BE2C (cell line): ENCODE results near the gene MT1F.

Experiments used
- DNase-seq: peaks from one replicate; pipeline ENCODE4 v3.0.0-alpha.2; 2020
- H3K27me3 ChIP-seq: fragments of 250-450 bp; sonication (Bioruptor Pico); 2 replicates; pipeline ENCODE4 v1.5.1; 2020; ENCODE audit warnings: mild to moderate bottlenecking
- H3K36me3 ChIP-seq: fragments of 250-450 bp; sonication (Bioruptor Pico); 2 replicates; pipeline ENCODE4 v1.5.1; 2020; ENCODE audit warnings: mild to moderate bottlenecking
- H3K4me1 ChIP-seq: fragments of 250-450 bp; sonication (Bioruptor Pico); 2 replicates; pipeline ENCODE4 v1.5.1; 2020
- H3K4me3 ChIP-seq: 2 replicates; pipeline ENCODE4 v1.5.1; 2011; ENCODE audit warnings: low read depth, low read length
- H3K9me3 ChIP-seq: fragments of 250-450 bp; sonication (Bioruptor Pico); 2 replicates; pipeline ENCODE4 v1.5.1; 2020
- TF ChIP-seq, protein P1 (sequence below): IDR thresholded peaks from 2 replicates; pipeline ENCODE4 v1.5.1; 2012; ENCODE audit warnings: mild to moderate bottlenecking, low read depth, low read length

The MT1F gene

DNA sequence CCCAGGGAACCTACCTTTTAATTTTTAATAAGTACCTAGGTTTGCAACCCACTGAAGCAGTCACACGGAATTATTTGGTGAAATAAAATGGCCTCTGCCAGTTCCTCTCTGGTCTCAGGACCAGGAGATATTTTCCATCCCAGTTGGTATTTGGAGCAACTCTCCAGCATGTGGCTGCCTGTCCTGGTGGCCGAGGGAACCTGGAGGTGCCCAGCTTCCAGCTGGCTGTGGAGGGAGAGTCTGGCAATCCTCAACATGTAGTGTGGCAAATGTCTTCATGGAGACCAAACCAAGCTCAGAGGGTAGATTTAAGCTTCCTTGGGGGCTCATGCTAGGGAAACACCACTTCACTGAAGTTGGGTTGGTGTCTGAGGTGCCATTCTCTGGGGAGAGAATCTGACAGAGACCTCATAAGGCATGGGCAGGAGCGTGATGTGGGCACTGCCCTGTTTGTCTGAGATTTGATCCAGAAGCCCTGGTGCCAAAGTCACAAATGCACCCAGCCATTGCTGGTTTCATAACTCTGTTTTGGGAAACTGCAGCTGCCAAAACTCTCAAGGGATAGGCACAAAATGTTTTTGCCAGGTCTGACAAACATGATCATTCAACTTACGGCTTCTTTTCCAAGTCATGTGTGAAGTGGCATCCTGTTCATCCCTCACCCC is 27.3 kb downstream of the MT1F start:
- H3K36me3 ChIP-seq, result no peaks in the 10 kb centered on the region
- H3K27me3 ChIP-seq, result no peaks in the 10 kb centered on the region
- TF ChIP-seq, protein P1, sequence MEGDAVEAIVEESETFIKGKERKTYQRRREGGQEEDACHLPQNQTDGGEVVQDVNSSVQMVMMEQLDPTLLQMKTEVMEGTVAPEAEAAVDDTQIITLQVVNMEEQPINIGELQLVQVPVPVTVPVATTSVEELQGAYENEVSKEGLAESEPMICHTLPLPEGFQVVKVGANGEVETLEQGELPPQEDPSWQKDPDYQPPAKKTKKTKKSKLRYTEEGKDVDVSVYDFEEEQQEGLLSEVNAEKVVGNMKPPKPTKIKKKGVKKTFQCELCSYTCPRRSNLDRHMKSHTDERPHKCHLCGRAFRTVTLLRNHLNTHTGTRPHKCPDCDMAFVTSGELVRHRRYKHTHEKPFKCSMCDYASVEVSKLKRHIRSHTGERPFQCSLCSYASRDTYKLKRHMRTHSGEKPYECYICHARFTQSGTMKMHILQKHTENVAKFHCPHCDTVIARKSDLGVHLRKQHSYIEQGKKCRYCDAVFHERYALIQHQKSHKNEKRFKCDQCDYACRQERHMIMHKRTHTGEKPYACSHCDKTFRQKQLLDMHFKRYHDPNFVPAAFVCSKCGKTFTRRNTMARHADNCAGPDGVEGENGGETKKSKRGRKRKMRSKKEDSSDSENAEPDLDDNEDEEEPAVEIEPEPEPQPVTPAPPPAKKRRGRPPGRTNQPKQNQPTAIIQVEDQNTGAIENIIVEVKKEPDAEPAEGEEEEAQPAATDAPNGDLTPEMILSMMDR, result no peak
- no peak overlapping the region for H3K4me3 ChIP-seq
- DNase-seq, result no peak
- no peaks in the 10 kb centered on the region for H3K9me3 ChIP-seq
- no peaks in the 10 kb centered on the region for H3K4me1 ChIP-seq

DNA sequence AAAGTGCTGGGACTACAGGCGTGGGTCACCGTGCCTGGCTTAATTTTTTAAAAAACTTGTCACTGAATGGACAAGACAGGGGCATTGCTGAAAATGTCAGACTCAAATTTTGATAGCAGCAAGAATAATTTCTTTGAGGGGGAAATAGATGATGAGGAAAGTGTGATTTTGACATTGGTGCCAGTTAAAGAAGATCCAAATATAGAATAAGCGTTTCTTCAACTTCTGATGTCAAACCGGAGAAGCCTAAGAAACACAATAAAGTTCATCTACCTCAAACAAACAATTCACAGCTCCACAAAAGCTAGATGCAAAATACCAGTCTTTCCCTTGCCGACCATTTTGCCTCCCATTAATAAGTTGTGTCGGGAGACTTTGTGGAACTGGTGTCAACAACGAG is 29.0 kb downstream of the MT1F start:
- no peak for DNase-seq
- Histone ChIP-seq H3K4me3 (no peak overlapping the region), H3K27me3 (no peaks in the 10 kb centered on the region), H3K9me3 (no peaks in the 10 kb centered on the region), H3K36me3 (no peaks in the 10 kb centered on the region), H3K4me1 (no peaks in the 10 kb centered on the region)
- TF ChIP-seq, protein P1, result no peak

DNA sequence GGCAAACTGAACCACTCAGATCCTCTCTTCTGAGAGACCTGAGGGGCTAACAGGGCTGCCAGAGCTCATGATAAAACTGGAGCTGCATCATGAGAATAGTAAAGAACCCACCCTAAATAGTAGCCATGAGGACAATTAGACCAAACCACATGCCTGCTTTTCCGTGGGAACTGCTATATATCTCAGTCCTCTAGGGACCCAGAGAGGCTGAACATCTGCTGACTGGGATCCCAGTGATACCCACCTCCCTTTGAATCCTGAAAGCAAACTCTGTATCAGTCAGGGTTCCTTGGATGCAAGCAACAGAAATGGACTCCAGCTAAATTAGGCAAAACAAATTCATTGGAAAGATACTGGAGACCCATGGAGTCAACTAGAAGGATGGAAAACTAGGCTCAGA is 31.0 kb downstream of the MT1F start:
- Histone ChIP-seq H3K27me3 (no peaks in the 10 kb centered on the region), H3K4me3 (no peak overlapping the region), H3K4me1 (no peaks in the 10 kb centered on the region), H3K9me3 (no peaks in the 10 kb centered on the region), H3K36me3 (no peaks in the 10 kb centered on the region)
- TF ChIP-seq, protein P1, result no peak
- no peak for DNase-seq

DNA sequence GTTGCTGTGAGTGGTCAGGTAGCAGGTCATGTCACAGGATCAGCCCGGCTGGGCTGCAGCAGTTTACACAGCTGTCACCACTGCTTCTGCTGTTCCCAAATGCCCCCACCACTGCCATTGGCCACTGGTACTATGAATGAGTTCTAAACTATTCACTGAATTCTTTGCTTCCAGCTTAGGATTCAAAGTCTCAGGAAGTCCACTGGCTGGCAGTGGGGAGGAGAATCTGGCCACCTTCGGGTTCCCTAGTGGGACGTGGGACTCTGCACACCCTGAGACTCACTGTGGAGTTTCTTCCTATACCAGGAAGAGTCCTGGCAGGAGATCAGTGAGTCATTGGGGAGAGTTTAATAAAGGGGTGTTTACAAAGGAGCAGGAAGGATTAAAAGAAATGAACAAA is 31.4 kb downstream of the MT1F start:
- TF ChIP-seq, protein P1, result no peak
- no peak overlapping the region for H3K4me3 ChIP-seq
- no peak for DNase-seq
- no peaks in the 10 kb centered on the region for H3K4me1 ChIP-seq
- no peaks in the 10 kb centered on the region for H3K9me3 ChIP-seq
- no peaks in the 10 kb centered on the region for H3K36me3 ChIP-seq
- H3K27me3 ChIP-seq, result no peaks in the 10 kb centered on the region

DNA sequence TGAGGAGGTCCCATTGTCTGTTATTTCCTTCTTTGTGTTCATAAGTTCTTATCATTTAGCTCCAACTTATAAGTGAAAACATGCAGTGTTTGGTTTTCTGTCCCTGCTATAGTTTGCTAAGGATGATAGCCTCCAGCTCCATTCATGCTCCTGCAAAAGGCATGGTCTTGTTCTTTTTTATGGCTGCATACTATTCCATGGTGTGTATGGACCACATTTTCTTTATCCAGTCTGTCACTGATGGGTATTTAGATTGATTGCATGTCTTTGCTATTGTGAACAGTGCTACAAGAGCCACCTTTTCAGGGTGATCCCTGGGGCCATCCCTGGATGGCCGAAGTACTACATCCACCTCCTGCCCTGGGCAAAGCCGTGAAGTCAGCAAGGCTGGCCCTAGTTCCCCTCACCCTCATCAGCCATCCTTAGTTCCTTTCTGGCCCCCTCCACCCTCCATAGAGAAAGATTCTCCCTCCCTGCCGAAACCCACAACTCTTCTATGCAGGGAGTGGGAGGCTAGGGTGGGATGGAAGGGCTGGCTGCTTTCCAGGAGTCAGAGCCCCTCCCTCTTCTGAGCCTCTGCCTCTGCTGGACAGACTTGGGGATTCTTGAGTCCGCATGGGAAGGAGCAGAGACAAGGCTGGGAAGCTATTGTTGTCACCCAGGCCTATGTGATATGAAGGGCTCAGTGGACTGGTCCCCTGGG is 32.8 kb downstream of the MT1F start:
- Histone ChIP-seq H3K9me3 (no peaks in the 10 kb centered on the region), H3K36me3 (no peaks in the 10 kb centered on the region), H3K4me1 (no peaks in the 10 kb centered on the region), H3K4me3 (no peak overlapping the region), H3K27me3 (no peaks in the 10 kb centered on the region)
- TF ChIP-seq, protein P1, result 0 out of 2 replicates have a peak, but pooled peaks have one; percentile 2
- no peak for DNase-seq

DNA sequence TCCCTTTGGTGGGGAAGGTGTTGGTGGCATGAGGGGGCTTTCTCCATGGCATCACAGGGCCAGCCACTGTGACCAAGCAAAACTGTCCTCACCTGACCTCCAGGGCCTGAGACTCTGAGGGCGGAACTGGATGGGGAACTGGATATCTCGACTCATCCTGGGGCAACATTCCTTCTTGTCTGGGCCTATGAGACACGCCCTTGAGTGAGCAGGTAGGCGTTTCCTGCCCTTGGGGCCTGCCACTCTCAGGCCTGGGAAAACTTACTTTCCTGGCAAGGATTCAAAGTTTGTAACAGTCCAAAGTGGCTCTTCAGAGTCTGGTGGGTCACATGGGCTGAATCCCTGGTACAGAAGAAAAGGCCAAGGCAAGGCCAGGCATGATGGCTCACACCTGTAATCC is 34.1 kb downstream of the MT1F start:
- DNase-seq, result no peak
- TF ChIP-seq, protein P1, result no peak
- H3K4me1 ChIP-seq, result no peaks in the 10 kb centered on the region
- no peak overlapping the region for H3K4me3 ChIP-seq
- H3K36me3 ChIP-seq, result no peaks in the 10 kb centered on the region
- H3K27me3 ChIP-seq, result no peaks in the 10 kb centered on the region
- H3K9me3 ChIP-seq, result no peaks in the 10 kb centered on the region
